ENCODE data around the gene SNW1. TPM values are rescaled to one million over a fixed set of nuclear protein-coding genes. Genes with fewer than 3 reads are reported as not detected.

The SNW1 gene
- total and polyA plus RNA-seq, 2 donors = 54.9 to 81.4 TPM

GRCh38 chr14:77707724-77708408 is 53.1 kb downstream of the SNW1 start, which contains the start of the genes ALKBH1 and SLIRP:
Gene ALKBH1 (minus strand): TSS chr14:77708023. CDS start chr14:77708004, 19 bp downstream.
Gene SLIRP (plus strand): TSS chr14:77708103. CDS start chr14:77708112, 9 bp downstream.
- H3K4me1 ChIP-seq (ENCODE audit: control insufficient read depth in 2 of 2, insufficient read depth in 2 of 2, low read length in 2 of 2) = peaks cover 7 to 12% of the 10 kb centered on the region in 2 donors
- H3K27ac ChIP-seq (ENCODE audit: low read depth in 1 of 2, low read length in 1 of 2) = peak within 1 kb of the TSS; percentile 39 to 67
- peaks cover 25 to 41% of the 10 kb centered on the region in 2 donors for H3K36me3 ChIP-seq (ENCODE audit: control insufficient read depth in 2 of 2, insufficient read depth in 2 of 2, low read length in 1 of 2)
- H3K4me3 ChIP-seq (ENCODE audit: low read length in 2 of 2) = peak within 1 kb of the TSS; percentile 66 to 95
- WGBS = under 1% methylated on average over 49 of the region's 49 CpGs
- H3K9me3 ChIP-seq (ENCODE audit: control insufficient read depth in 2 of 2, insufficient read depth in 1 of 2, low read length in 1 of 2) = no peaks in the 10 kb centered on the region
- H3K27me3 ChIP-seq (ENCODE audit: control insufficient read depth in 2 of 2, insufficient read depth in 1 of 2, low read length in 1 of 2) = no peaks in the 10 kb centered on the region
- DNase-seq (ENCODE audit: low read depth in 6 of 9, low spot score in 9 of 9) = peak; percentile 77 to 97 (median 85)

GRCh38 chr14:77707355-77707723 is 53.6 kb downstream of the SNW1 start:
- Histone ChIP-seq H3K4me1 (ENCODE audit: control insufficient read depth in 2 of 2, insufficient read depth in 2 of 2, low read length in 2 of 2) (peaks cover 7 to 12% of the 10 kb centered on the region in 2 donors), H3K27me3 (ENCODE audit: control insufficient read depth in 2 of 2, insufficient read depth in 1 of 2, low read length in 1 of 2) (no peaks in the 10 kb centered on the region), H3K36me3 (ENCODE audit: control insufficient read depth in 2 of 2, insufficient read depth in 2 of 2, low read length in 1 of 2) (peaks cover 24 to 40% of the 10 kb centered on the region in 2 donors), H3K27ac (ENCODE audit: low read depth in 1 of 2, low read length in 1 of 2) (peak overlapping the region in 1 of 2 donors; percentile 14), H3K4me3 (ENCODE audit: low read length in 2 of 2) (peak overlapping the region; percentile 66 to 95), H3K9me3 (ENCODE audit: control insufficient read depth in 2 of 2, insufficient read depth in 1 of 2, low read length in 1 of 2) (no peaks in the 10 kb centered on the region)
- WGBS = 2% methylated on average over 14 of the region's 14 CpGs
- peak in 3 of 9 donors; percentile 0 to 8 (median 2) for DNase-seq (ENCODE audit: low read depth in 6 of 9, low spot score in 9 of 9)

GRCh38 chr14:77691259-77691658 is 69.7 kb downstream of the SNW1 start:
- H3K4me1 ChIP-seq (ENCODE audit: control insufficient read depth in 2 of 2, insufficient read depth in 2 of 2, low read length in 2 of 2) = no peaks in the 10 kb centered on the region
- no peak for DNase-seq (ENCODE audit: low read depth in 6 of 9, low spot score in 9 of 9)

GRCh38 chr14:77682158-77682553 is 78.8 kb downstream of the SNW1 start:
- Histone ChIP-seq H3K27ac (ENCODE audit: low read depth in 1 of 2, low read length in 1 of 2) (no peak overlapping the region), H3K36me3 (ENCODE audit: control insufficient read depth in 2 of 2, insufficient read depth in 2 of 2, low read length in 1 of 2) (peaks cover 9 to 25% of the 10 kb centered on the region in 2 donors), H3K4me3 (ENCODE audit: low read length in 2 of 2) (no peak overlapping the region)

More at GRCh38 chr14:77691259-77691658, 69.7 kb downstream of the SNW1 start:
- H3K36me3 ChIP-seq (ENCODE audit: control insufficient read depth in 2 of 2, insufficient read depth in 2 of 2, low read length in 1 of 2) = peaks cover 14 to 41% of the 10 kb centered on the region in 2 donors
- no peak overlapping the region for H3K4me3 ChIP-seq (ENCODE audit: low read length in 2 of 2)
- H3K9me3 ChIP-seq (ENCODE audit: control insufficient read depth in 2 of 2, insufficient read depth in 1 of 2, low read length in 1 of 2) = no peaks in the 10 kb centered on the region
- WGBS = 97% methylated on average over 2 of the region's 2 CpGs
- H3K27ac ChIP-seq (ENCODE audit: low read depth in 1 of 2, low read length in 1 of 2) = no peak overlapping the region
- no peaks in the 10 kb centered on the region for H3K27me3 ChIP-seq (ENCODE audit: control insufficient read depth in 2 of 2, insufficient read depth in 1 of 2, low read length in 1 of 2)

GRCh38 chr14:77681196-77682157 is 79.5 kb downstream of the SNW1 start:
- 83% methylated on average over 7 of the region's 7 CpGs for WGBS
- DNase-seq (ENCODE audit: low read depth in 6 of 9, low spot score in 9 of 9) = no peak
- H3K27ac ChIP-seq (ENCODE audit: low read depth in 1 of 2, low read length in 1 of 2) = no peak overlapping the region
- no peaks in the 10 kb centered on the region for H3K4me1 ChIP-seq (ENCODE audit: control insufficient read depth in 2 of 2, insufficient read depth in 2 of 2, low read length in 2 of 2)
- no peak overlapping the region for H3K4me3 ChIP-seq (ENCODE audit: low read length in 2 of 2)
- H3K36me3 ChIP-seq (ENCODE audit: control insufficient read depth in 2 of 2, insufficient read depth in 2 of 2, low read length in 1 of 2) = peaks cover 9 to 26% of the 10 kb centered on the region in 2 donors
- H3K27me3 ChIP-seq (ENCODE audit: control insufficient read depth in 2 of 2, insufficient read depth in 1 of 2, low read length in 1 of 2) = no peaks in the 10 kb centered on the region
- no peaks in the 10 kb centered on the region for H3K9me3 ChIP-seq (ENCODE audit: control insufficient read depth in 2 of 2, insufficient read depth in 1 of 2, low read length in 1 of 2)

More at GRCh38 chr14:77682158-77682553, 78.8 kb downstream of the SNW1 start:
- no peaks in the 10 kb centered on the region for H3K4me1 ChIP-seq (ENCODE audit: control insufficient read depth in 2 of 2, insufficient read depth in 2 of 2, low read length in 2 of 2)
- H3K9me3 ChIP-seq (ENCODE audit: control insufficient read depth in 2 of 2, insufficient read depth in 1 of 2, low read length in 1 of 2) = no peaks in the 10 kb centered on the region
- no peak for DNase-seq (ENCODE audit: low read depth in 6 of 9, low spot score in 9 of 9)
- H3K27me3 ChIP-seq (ENCODE audit: control insufficient read depth in 2 of 2, insufficient read depth in 1 of 2, low read length in 1 of 2) = no peaks in the 10 kb centered on the region
- 49% methylated on average over 1 of the region's 1 CpG for WGBS

GRCh38 chr14:77674931-77675330 is 86.0 kb downstream of the SNW1 start:
- no peaks in the 10 kb centered on the region for H3K9me3 ChIP-seq (ENCODE audit: control insufficient read depth in 2 of 2, insufficient read depth in 1 of 2, low read length in 1 of 2)
- H3K4me1 ChIP-seq (ENCODE audit: control insufficient read depth in 2 of 2, insufficient read depth in 2 of 2, low read length in 2 of 2) = no peaks in the 10 kb centered on the region
- no peaks in the 10 kb centered on the region for H3K27me3 ChIP-seq (ENCODE audit: control insufficient read depth in 2 of 2, insufficient read depth in 1 of 2, low read length in 1 of 2)
- peaks cover 24 to 39% of the 10 kb centered on the region in 2 donors for H3K36me3 ChIP-seq (ENCODE audit: control insufficient read depth in 2 of 2, insufficient read depth in 2 of 2, low read length in 1 of 2)
- no peak overlapping the region for H3K27ac ChIP-seq (ENCODE audit: low read depth in 1 of 2, low read length in 1 of 2)
- no peak for DNase-seq (ENCODE audit: low read depth in 6 of 9, low spot score in 9 of 9)
- no peak overlapping the region for H3K4me3 ChIP-seq (ENCODE audit: low read length in 2 of 2)
- WGBS = 93% methylated on average over 8 of the region's 8 CpGs

- Histone ChIP-seq H3K4me1 (ENCODE audit: control insufficient read depth in 2 of 2, insufficient read depth in 2 of 2, low read length in 2 of 2) (no peaks in the 10 kb centered on the region), H3K27me3 (ENCODE audit: control insufficient read depth in 2 of 2, insufficient read depth in 1 of 2, low read length in 1 of 2) (no peaks in the 10 kb centered on the region), H3K9me3 (ENCODE audit: control insufficient read depth in 2 of 2, insufficient read depth in 1 of 2, low read length in 1 of 2) (no peaks in the 10 kb centered on the region), H3K27ac (ENCODE audit: low read depth in 1 of 2, low read length in 1 of 2) (no peak overlapping the region), H3K4me3 (ENCODE audit: low read length in 2 of 2) (no peak overlapping the region), H3K36me3 (ENCODE audit: control insufficient read depth in 2 of 2, insufficient read depth in 2 of 2, low read length in 1 of 2) (peaks cover 21 to 33% of the 10 kb centered on the region in 2 donors)
- no peak for DNase-seq (ENCODE audit: low read depth in 6 of 9, low spot score in 9 of 9)
Observed at GRCh38 chr14:77673193-77673592, 87.8 kb downstream of the SNW1 start.
